Osteocyte (in vitro differentiated cells): ENCODE results near the gene MGLL. TPM values are rescaled to one million over a fixed set of nuclear protein-coding genes. Genes with fewer than 3 reads are reported as not detected.

Source experiments
- DNase-seq: peaks from one replicate; pipeline ENCODE4 v3.0.0; 2021; ENCODE audit warnings: mixed read lengths; ENCODE audit not compliant: unreplicated experiment; ENCODE audit errors: extremely low spot score
- H3K27ac Mint-ChIP-seq: one replicate; pipeline ENCODE4 v1.8.0; 2021; ENCODE audit warnings: mild to moderate bottlenecking, mixed read lengths; ENCODE audit not compliant: unreplicated experiment
- H3K27me3 Mint-ChIP-seq: one replicate; pipeline ENCODE4 v1.8.0; 2021; ENCODE audit warnings: mixed read lengths; ENCODE audit not compliant: unreplicated experiment
- H3K36me3 Mint-ChIP-seq: one replicate; pipeline ENCODE4 v1.8.0; 2021; ENCODE audit warnings: mixed read lengths; ENCODE audit not compliant: unreplicated experiment
- H3K4me1 Mint-ChIP-seq: one replicate; pipeline ENCODE4 v1.8.0; 2021; ENCODE audit warnings: mixed read lengths; ENCODE audit not compliant: unreplicated experiment
- H3K4me3 Mint-ChIP-seq: one replicate; pipeline ENCODE4 v1.8.0; 2021; ENCODE audit warnings: mild to moderate bottlenecking, moderate library complexity, mixed read lengths; ENCODE audit not compliant: unreplicated experiment
- H3K9me3 Mint-ChIP-seq: one replicate; pipeline ENCODE4 v1.8.0; 2021; ENCODE audit warnings: mixed read lengths; ENCODE audit not compliant: unreplicated experiment
- CTCF ChIP-seq: fragments of 200-600 bp; sonication (generic); IDR thresholded peaks from 2 replicates; pipeline ENCODE4 v1.5.0; 2021; ENCODE audit warnings: antibody characterized with exemption, mild to moderate bottlenecking, moderate library complexity
- total RNA-seq: library from RNA; stranded (reverse); gene quantifications from 2 replicates; pipeline ENCODE4 v1.2.1, GENCODE V29; 2021

MGLL gene
- total RNA-seq, 1 donor from 2014 or later, result 112 TPM

DNA sequence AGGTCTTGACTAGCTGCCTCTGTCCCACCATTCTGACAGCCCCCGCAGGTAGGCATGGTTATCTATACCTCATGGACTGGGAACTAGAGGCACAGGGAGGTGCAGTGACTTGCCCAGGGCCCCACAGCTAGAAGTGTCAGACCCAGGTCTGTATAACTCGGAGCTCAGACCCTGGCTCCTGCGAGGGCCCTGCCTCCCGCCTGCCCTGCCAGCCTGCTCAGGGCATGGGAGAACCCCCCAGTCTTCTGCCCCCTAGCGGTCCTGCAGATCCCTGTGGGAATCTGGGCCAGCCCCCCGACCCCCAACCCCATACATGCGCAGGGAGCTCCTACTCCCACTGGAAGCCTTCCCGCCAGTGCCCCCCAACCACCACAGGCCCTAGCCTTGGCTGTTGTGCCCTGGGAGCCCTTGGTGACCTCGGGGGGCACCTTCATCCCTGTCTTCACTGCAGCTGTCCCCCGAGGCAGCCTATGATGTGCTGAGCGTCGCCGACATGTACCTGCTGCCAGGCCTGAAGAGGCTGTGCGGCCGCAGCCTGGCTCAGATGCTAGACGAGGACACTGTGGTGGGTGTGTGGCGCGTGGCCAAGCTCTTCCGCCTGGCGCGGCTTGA lies 142.7 kb downstream of the MGLL start:
- peak; percentile 74 for DNase-seq
- H3K36me3 Mint-ChIP-seq, result peaks cover 22% of the 10 kb centered on the region
- H3K27me3 Mint-ChIP-seq, result no peaks in the 10 kb centered on the region
- peaks cover 33% of the 10 kb centered on the region for H3K4me1 Mint-ChIP-seq
- no peaks in the 10 kb centered on the region for H3K9me3 Mint-ChIP-seq
- no peak overlapping the region for H3K27ac Mint-ChIP-seq
- TF ChIP-seq CTCF, result peak; percentile 13
- H3K4me3 Mint-ChIP-seq, result no peak overlapping the region

GRCh38 chr3:127678611-127679533 lies 143.4 kb downstream of the MGLL start:
- peak; percentile 72 for DNase-seq
- Mint-ChIP-seq H3K9me3 (no peaks in the 10 kb centered on the region), H3K27ac (no peak overlapping the region), H3K4me1 (peaks cover 32% of the 10 kb centered on the region), H3K4me3 (no peak overlapping the region), H3K36me3 (peaks cover 22% of the 10 kb centered on the region), H3K27me3 (no peaks in the 10 kb centered on the region)
- TF ChIP-seq CTCF, result no peak

DNA sequence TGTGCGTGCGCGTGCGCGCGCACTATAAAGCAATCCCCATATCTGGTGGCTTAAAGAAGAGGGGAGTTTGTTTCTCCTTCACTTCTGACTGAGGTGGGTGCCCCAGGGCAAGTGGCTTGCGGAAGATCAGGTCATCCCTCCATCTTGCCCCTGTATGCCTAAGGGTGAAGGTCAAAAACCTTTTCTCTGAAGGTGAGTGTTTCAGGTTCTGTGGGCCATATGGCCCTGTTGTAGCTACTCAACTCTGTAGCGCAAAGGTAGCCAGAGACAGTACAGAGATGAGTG lies 144.1 kb downstream of the MGLL start:
- H3K9me3 Mint-ChIP-seq, result no peaks in the 10 kb centered on the region
- no peak for TF ChIP-seq CTCF
- H3K4me1 Mint-ChIP-seq, result peaks cover 31% of the 10 kb centered on the region

DNA sequence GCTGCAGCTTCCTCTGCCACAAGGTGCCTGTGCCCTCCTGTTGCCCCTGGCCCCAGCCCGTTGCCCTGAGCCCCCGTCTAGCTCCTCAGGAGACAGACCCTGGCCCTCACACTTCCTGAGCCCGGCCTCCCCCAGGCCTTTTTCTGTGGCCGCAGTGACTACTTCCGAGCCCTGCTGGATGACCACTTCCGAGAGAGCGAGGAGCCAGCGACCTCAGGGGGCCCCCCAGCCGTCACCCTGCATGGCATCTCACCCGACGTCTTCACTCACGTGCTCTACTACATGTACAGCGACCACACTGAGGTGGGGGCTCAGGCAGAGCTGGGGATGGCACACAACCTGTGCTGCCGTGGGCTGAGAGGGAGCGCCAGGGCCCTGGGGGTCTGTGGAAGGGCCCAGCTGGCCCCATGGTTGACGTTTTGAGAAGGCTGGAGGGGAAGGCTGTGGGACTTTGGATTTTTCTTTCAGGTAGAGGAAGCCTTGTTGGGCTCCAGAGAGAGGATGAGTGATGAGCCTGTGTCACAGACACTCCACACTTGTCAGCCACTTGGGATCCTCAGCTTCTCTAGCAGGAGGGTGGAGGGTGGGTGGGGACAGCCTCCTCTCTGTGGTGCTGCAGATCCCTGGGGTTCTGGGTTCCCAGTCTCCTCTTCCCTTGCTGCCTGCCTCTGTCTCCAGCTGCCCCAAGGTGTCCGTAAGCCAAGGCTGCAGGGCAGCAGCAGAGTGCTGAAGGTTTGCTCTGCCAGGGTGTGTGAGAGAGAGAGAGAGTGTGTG lies 144.6 kb downstream of the MGLL start:
- Mint-ChIP-seq H3K27me3 (no peaks in the 10 kb centered on the region), H3K4me3 (no peak overlapping the region), H3K27ac (no peak overlapping the region), H3K36me3 (peaks cover 22% of the 10 kb centered on the region), H3K9me3 (no peaks in the 10 kb centered on the region), H3K4me1 (peaks cover 31% of the 10 kb centered on the region)
- TF ChIP-seq CTCF, result no peak
- DNase-seq, result peak; percentile 64

More for the DNA sequence above, 144.1 kb downstream of the MGLL start:
- no peaks in the 10 kb centered on the region for H3K27me3 Mint-ChIP-seq
- no peak for DNase-seq
- H3K4me3 Mint-ChIP-seq, result no peak overlapping the region
- H3K36me3 Mint-ChIP-seq, result peaks cover 22% of the 10 kb centered on the region
- H3K27ac Mint-ChIP-seq, result no peak overlapping the region
